ENCODE data around the gene CNTRL.

DNA sequence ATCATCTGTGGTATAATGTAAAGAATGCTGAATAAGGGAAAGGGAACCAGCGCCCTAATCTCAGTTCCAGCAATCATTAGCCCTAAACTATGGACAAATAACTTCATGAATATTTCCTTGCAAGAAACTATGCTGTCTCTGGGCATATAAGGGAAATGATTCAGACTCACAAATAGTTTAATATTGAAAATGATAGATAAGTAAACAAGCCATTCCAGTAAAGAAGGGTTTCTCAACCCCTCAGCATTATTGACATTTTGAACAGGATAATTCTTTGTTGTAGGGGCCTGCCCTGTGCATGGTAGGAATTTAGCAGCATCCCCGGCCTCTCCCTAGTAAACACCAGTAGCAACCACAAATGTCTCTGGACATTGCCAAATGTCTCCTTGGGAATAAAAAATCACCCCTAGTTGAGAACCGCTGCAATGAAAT lies 48.5 kb upstream of the CNTRL start:
- TF ChIP-seq, protein P1, sequence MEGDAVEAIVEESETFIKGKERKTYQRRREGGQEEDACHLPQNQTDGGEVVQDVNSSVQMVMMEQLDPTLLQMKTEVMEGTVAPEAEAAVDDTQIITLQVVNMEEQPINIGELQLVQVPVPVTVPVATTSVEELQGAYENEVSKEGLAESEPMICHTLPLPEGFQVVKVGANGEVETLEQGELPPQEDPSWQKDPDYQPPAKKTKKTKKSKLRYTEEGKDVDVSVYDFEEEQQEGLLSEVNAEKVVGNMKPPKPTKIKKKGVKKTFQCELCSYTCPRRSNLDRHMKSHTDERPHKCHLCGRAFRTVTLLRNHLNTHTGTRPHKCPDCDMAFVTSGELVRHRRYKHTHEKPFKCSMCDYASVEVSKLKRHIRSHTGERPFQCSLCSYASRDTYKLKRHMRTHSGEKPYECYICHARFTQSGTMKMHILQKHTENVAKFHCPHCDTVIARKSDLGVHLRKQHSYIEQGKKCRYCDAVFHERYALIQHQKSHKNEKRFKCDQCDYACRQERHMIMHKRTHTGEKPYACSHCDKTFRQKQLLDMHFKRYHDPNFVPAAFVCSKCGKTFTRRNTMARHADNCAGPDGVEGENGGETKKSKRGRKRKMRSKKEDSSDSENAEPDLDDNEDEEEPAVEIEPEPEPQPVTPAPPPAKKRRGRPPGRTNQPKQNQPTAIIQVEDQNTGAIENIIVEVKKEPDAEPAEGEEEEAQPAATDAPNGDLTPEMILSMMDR (IDR thresholded peaks at IDR 0.05), result no peak
- TF ChIP-seq POLR2A (IDR thresholded peaks at IDR 0.05), result no peak

Data from tibial nerve (tissue), 3 donors.